Measurements from ENCODE around the gene TEDC2.
"Not testable (repeated sequence)": the region's sequence is repeated elsewhere in the genome, so short reads cannot be mapped to it uniquely, and the experiment has no call there.

TEDC2 gene

DNA sequence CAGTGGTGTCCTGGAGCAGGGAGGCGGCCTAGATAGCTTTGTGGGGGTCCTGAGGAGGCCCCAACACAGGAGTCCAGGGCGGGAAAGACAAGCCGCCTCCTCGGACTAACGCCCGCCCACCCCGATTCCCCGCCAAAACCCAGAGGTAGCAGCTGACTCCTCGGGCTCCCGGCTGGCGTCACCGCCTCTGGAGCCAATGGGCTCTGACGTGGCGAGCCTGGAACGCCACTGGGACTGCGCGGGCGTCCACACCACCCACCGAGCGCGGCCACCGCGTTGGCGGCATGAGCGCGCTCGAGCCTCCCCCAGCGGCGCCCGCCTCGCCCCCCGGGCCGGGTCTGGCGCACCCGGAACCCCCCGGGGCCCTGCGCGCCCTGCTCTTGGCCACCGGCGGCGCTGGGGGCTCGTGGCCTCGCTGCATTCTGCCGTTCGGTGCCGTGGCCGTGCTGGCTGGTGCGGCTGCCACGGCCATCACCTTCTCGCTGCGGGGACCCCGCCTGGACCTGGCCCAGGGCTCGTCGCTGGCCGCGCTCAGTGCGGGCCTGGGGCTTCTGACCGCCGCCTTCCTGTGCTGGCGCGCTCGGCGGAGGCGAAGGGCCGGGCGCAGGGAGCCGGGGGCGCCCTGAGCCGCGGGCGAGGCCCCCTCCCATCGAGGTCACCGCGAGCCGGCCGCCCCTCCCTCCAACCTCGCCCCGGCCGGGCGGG lies 7.8 kb downstream of the TEDC2 start:
- no peak for FAIRE-seq

DNA sequence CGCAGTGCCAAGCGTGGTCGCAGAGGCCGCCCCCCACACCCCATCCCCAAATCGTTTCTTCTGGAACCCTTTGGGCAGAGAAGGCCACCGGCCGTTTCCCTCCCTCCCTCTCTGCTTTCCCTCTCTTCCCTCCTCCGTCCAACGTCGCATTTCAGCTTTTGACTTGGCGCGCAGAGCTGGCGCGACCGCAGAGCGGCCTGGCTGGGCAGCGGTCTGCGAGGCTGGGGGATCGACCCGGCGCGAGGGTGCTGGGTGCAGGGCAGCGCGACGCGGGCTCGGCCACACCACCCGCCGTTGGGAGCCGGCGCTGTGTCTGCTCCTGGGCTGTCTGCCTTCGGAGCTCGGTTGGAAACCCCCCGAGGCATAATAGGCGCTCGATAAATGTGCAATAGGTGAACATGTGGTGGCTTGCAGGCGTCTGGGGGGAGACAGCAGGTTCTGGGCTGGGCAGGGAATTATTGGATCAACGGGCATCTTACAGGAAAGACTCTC lies 8.4 kb downstream of the TEDC2 start:
- FAIRE-seq = no peak

DNA sequence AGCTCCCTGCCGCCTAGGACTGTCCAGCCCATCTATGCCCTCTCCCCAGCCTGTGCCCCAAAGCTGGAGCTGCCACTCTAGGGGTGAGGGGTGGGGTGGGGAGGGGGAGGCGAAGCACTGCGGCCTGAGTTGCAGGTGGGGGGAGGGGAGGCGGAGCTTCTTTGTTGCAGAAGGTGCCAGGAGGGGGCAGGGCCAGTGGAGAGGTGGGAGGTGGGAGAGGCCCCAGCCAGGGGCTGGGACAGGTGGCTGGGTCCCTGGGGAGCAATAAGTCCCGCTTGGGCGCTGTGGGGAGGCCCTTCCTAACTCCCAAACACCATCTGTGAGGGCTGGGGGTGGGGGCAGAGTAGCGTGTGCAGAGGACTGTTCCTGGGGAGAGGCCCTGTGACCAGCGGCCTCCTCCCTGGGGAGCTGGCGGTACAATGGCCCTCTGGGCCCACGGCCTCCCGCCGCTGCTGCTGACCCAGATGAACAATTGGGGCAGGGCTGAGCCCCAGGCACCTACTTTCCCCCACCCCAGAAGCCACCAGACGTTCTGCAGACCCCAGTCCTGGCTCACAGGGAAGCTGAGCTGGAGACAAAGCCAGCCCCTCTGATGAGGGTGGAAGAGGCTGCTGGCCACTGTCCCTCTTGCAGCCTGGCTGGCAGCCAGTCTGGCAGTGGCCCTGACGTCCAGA lies 9.0 kb downstream of the TEDC2 start:
- FAIRE-seq = no peak

DNA sequence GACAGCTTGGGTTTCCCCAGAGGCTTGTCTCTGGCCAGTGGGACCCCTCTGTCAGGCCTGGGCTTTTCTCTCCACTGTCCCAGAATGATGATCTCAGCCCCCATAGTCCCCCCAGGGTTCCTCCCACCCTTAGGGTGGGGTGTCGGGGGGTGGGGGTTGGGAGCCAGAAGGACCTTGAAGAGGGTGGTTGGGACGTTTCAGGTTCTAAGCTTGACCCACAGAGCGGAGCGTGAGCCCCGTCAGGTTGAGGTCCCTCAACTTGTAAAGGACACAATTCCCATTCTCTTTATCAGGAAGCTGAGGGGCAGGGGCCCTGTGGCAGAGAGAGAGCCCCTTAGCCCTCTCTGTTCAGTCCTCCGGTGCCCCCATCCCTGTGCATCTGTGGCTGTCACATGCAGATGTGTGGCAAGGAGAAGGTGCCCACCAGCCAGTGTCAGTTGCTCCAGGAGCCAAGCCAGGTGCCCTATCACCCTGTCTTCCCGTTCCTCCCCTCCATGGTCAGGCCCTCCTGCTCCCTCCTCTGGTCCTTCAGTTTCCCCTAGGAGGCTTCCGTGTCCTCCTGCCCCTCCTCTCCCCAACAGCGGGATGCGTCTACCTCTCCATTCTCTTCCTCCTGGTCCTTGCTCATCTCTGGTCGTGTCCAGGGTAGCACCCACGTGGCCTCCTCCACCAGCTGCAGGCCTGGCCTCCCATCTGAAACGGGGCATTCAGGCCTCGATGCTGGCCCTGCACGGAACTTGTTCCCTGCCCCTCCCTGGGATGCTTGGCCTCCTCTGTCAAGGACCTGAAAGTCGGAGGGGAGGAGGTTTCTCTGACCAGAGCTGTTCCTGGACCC lies 9.7 kb downstream of the TEDC2 start:
- FAIRE-seq = no peak

DNA sequence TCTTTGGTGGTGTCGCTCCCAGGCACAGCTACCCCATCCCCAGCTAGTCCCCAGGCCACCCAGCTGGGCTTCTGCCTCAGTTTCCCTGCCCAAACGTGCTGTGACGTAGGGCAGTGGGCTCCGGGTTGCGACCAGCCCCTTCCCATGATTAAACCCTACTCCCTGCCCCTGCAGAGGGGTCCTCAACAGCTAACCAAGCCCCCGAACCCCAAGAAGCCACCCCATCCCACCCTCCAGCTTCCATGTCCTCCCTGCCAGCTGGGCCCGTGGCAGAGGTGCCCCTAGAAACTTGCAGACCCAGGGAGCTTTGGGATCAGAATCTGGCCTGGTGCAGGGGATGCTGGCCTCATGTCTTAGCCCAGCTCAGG lies 10.3 kb downstream of the TEDC2 start:
- FAIRE-seq = no peak

DNA sequence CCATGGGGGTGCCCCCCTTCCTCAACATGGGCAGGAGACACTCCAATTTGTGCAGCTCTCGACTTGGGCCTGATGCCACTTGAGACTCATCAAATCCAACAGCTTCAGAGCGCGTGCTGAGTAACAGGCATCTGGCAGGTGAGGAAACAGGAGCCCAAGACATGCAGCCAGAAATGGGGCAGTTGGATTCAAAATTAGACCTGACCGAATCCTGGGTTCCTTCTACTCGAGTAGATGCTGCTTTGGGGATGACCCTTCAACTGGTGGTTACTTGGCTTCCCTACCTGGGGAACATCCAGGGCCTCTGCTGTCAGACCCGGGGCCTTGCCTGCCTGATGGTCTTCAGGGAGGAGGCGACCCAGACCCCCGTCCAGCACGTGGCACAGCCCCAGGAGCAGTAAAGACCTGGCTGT lies 10.7 kb downstream of the TEDC2 start:
- FAIRE-seq = no peak

DNA sequence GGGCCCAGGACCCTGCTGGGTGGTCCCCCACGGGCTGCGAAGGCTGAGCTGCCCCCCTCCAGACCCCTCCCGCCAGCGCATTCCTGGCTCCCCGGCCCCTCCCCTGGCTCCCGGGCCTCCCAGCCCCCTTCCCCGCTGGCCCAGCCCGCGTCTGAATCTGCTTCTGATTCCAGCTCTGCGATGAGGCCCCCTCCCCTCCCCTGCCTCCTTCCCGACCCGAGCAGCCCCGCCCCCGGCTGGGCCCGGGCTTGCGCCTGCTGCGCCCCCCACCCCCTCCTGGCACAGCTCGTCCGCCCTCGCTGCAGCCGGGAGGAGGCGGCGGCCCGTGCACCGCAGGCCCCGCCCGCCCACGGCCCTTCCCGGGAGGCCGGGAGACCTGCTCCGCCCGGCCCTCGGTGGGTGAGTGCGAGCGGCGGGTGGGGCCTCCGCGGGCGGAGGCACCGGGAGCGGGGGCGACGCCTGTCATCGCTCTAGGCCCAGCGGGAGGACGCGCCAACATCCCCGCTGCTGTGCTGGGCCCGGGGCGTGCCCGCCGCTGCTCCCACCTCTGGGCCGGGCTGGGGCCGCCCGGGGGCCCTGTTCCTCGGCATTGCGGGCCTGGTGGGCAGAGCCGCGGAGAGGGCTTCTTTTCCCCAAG lies 11.2 kb downstream of the TEDC2 start, which contains the start of gene NTN3:
Gene NTN3 (plus strand): TSS at position 282 of the 637 bp plus-strand sequence. CDS start 405 bp downstream, outside the sequence.
- no peak for FAIRE-seq

DNA sequence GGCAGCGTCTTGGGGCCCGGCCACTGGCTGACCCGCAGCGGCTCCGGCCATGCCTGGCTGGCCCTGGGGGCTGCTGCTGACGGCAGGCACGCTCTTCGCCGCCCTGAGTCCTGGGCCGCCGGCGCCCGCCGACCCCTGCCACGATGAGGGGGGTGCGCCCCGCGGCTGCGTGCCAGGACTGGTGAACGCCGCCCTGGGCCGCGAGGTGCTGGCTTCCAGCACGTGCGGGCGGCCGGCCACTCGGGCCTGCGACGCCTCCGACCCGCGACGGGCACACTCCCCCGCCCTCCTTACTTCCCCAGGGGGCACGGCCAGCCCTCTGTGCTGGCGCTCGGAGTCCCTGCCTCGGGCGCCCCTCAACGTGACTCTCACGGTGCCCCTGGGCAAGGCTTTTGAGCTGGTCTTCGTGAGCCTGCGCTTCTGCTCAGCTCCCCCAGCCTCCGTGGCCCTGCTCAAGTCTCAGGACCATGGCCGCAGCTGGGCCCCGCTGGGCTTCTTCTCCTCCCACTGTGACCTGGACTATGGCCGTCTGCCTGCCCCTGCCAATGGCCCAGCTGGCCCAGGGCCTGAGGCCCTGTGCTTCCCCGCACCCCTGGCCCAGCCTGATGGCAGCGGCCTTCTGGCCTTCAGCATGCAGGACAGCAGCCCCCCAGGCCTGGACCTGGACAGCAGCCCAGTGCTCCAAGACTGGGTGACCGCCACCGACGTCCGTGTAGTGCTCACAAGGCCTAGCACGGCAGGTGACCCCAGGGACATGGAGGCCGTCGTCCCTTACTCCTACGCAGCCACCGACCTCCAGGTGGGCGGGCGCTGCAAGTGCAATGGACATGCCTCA lies 12.0 kb downstream of the TEDC2 start:
- no peak for FAIRE-seq

DNA sequence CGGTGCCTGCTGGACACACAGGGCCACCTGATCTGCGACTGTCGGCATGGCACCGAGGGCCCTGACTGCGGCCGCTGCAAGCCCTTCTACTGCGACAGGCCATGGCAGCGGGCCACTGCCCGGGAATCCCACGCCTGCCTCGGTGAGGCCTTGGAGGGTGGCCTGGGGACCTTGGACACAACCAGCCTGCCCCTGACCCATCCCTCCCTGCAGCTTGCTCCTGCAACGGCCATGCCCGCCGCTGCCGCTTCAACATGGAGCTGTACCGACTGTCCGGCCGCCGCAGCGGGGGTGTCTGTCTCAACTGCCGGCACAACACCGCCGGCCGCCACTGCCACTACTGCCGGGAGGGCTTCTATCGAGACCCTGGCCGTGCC lies 12.6 kb downstream of the TEDC2 start:
- FAIRE-seq = no peak

DNA sequence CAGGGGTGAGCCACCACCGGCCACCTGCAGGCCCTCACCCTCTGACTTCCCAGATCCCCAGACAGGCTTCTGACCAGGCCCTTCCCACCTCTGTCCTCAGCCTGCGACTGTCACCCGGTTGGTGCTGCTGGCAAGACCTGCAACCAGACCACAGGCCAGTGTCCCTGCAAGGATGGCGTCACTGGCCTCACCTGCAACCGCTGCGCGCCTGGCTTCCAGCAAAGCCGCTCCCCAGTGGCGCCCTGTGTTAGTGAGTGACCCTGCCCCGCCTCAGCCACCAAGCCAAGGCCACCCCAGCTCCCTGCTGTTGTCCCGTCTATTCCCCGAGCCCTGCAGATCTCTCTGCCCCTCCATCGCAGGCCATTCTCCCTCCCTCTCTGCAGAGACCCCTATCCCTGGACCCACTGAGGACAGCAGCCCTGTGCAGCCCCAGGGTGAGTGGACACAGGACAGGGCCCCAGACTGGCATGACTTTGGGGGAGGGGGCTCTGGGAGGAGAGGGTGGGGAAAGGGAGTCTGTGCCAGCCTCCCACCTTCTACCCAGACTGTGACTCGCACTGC lies 13.1 kb downstream of the TEDC2 start:
- FAIRE-seq = no peak

DNA sequence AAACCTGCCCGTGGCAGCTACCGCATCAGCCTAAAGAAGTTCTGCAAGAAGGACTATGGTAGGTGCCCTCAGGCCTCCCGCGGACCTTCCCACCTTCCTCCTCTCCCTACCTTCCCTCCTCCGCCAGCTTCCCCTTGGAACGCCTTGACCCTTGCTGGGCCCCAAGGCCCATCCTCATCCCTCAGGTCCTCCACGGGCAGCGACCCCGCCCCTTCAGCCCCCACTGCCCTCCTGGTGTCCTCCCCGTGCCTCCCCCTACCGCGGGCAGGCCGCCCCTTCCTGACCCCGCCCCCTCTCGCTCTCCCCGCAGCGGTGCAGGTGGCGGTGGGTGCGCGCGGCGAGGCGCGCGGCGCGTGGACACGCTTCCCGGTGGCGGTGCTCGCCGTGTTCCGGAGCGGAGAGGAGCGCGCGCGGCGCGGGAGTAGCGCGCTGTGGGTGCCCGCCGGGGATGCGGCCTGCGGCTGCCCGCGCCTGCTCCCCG lies 13.6 kb downstream of the TEDC2 start:
- FAIRE-seq = no peak

DNA sequence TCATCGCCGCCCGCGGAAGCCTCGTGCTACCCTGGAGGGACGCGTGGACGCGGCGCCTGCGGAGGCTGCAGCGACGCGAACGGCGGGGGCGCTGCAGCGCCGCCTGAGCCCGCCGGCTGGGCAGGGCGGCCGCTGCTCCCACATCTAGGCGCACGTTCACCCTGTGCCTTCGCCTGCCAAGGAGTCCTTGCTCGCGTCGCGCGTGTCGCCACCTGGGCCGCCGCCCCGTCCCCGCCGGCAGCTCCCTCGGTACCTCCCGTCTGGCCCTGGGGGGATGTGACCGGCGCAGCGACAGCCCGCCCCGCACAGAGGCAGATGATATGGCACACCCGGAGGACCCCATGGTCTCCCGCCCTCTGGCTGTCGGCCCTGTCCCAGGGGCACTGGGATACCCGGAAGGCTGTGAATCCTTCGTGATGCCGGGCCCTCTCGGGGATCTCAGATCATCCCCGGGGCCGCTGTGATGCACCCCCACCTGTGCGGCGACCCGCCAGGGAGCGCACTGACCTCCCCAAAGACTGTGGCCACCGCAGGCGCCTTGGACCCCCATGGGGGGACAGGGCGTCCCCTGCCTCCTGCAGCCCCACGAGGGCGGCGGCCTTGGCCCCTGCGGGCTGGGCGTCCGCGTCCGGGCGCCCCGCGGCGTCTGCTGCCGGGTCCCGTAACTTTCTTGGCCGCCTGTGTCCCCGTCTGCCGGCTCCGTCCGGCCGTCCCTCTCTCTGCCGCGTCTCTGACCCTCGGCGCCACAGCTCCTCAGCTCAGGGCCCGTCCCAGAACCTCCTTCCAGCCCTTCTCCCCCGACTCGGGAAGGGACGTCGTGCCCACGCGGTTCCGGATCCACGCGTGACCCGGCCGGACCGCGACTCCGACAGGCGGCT lies 14.3 kb downstream of the TEDC2 start:
- FAIRE-seq = no peak

DNA sequence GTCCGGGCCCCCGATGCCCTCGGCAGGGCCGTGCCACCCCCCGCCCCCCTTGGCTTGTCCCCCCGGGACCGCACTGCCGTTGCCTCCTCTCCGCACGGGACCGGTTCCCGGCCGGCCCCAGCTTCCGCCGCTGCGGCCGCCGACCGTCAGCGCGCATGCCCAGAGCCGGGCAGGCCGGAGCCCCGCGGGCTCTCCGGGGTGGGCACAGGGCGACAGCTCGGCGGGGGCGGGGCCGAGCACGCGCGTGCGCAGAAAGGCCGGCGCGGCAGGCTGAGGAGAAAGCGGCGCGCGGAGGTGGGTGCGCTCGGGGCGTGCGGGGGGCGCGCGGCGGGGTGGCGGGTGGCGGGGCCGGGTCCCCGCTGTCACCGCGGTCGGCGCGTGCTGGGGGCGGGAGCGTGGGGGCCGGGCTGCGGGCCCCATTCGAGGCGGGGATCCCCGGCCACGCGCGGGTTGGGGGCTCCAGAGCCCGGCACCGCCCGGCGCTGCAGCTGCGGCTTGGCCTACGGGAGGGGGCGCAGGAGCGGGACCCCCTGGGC lies 15.0 kb downstream of the TEDC2 start, which contains the start of gene TBC1D24:
Gene TBC1D24 (plus strand): TSS at position 251 of the 536 bp plus-strand sequence. CDS start 21,022 bp downstream, outside the sequence.
- no peak for FAIRE-seq

DNA sequence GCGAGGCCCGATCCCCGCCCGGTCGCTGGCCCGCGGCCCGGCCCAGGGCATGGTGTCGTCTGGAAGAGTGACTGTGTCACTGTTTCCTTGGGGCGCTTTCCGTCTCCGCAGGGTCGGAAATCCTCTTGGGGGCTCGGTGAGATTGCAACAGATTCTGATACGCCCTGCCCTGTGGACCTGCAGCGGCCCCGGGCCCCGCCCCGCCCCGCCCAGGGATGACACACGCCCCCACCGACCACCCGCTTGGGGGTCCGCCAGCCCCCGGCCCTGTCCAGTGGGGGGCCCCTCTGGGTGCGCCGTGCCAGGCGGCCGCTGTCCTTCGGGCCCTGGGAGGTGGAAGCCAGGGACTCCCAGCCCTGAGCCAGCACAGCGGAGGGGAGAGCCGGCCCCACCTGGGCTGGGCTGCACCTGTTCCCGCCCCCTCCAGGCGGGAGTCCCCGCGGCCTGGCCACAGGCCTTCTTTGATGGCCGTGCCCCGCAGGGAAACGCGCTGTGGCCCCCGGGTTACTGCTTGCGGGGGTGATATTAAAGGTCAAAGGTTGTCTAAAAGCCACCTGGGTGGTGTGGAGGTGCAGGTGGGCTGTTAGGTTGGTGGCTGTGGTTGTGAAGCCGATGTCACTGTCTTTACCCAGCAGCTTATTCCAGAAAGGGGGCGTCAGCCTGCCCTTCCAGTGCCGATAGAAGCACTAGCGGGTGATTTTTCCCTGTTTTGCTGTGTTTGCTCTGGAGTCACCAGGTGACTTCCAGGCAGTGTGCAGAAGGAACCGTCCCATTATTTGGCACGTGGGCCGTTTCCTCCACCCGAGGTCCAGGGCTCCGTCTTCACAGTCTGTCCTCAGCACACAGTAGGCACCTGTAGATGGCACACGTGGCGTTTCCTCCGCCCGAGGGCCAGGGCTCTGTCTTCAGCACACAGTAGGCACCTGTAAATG lies 15.8 kb downstream of the TEDC2 start:
- no peak for FAIRE-seq

DNA sequence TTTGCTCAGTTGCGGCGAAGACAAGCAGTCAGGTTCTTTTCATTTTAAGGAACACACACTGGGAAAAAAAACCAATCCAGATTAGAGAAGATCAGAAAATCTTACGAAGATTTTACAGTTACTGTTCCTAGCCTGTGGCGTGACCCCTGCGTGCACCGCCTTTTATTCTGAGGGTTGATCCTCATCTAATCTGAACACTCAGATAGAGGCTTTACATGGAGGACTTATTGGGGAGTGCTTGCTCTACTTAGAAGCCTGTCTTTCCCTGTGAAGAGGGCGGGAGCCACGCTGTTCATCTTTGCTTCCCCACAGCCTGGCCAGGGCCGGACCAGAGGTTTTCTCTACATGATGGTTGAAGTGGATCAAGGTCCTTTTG lies 16.4 kb downstream of the TEDC2 start:
- FAIRE-seq = no peak

DNA sequence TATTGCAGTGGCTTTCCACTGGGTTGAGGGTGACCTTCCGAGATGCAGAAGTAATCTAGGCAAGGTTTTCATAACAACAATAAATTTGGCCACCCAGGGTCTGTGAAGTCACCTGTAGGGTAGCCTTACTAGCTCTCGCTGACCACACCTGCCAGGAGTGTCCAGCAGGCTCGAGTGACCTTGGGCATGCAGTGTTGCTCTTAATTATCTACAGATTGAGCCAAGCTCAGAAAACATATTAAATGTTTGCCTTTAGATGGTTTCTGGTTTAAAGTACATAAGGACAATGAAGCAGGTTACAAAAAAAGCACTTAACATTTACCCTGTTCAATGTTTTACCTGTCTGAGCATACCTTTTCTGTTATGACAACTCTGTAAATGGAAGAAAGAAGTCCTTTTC lies 16.8 kb downstream of the TEDC2 start:
- FAIRE-seq = no peak

DNA sequence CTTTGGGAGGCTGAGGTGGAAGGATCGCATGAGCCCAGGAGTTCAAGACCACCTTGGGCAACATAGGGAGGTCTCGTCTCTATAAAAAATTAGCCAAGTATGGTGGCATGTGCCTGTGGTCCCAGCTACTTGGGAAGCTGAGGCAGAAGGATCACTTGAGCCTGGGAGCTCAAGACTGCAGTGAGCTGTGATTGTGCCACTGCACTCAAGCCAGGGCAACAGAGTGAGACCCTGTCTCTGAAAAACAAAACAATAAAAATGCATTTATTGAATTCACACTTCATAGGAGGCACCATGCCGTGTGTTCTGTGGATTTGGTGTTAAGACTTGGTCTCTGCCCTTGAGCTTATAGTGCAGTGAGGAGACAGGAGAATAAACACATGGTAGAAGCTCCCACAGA lies 17.4 kb downstream of the TEDC2 start:
- FAIRE-seq = no peak

DNA sequence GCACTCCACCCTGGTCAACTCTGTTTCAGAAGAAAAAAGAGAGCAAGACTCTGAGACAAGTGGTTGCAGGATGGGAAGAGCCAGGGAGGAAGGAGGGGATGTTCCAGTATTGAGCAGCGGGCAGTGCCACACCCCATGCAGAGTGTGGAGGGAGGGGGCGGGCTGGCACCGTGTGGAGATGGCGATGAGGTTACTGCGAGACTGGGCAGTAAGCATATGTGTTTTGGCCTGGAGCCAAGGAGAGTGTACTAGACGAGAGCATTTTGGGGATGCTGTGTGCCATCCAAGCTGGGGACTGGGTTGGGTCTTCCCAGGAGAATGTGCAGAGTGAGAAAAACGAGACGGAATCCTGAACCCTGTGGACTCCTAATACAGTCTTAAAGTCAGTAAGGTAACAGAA lies 18.4 kb downstream of the TEDC2 start:
- no peak for FAIRE-seq

DNA sequence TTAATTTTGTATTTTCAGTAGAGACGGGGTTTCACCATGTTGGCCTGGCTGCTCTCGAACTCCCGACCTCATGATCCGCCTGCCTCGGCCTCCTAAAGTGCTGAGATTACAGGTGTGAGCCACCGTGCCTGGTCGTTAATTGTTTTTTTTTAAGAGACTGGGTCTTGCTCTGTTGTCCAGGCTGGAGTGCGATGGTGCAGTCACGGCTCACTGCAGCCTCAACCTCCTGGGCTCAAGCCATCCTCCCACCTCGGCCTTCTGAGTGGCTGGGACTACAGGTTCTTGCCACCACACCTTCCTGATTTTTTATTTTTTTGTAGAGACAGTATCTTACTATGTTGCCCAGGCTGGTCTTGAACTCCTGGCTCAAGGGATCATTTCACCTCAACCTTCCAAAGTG lies 20.1 kb downstream of the TEDC2 start:
- not testable (repeated sequence) for FAIRE-seq

All from A204.1 (cell line).